KMS-11 (cell line): Measurements from ENCODE around the gene DHCR24.

Source experiments
- H2AFZ ChIP-seq: fragments of 200-600 bp; sonication (generic); 2 replicates; pipeline ENCODE4 v1.6.1; 2016; ENCODE audit warnings: antibody characterized with exemption, mixed run types, low read depth
- H3K27ac ChIP-seq: fragments of 200-600 bp; sonication (generic); 2 replicates; pipeline ENCODE4 v1.6.1; 2016; ENCODE audit warnings: mild to moderate bottlenecking, mixed run types
- H3K27me3 ChIP-seq: fragments of 200-600 bp; sonication (generic); 2 replicates; pipeline ENCODE4 v1.6.1; 2017; ENCODE audit warnings: mild to moderate bottlenecking, low read depth, mixed run types, moderate library complexity; ENCODE audit not compliant: insufficient read depth
- H3K36me3 ChIP-seq: fragments of 200-600 bp; sonication (generic); 2 replicates; pipeline ENCODE4 v1.6.1; 2017; ENCODE audit warnings: mild to moderate bottlenecking, mixed run types; ENCODE audit not compliant: insufficient read depth
- H3K4me1 ChIP-seq: fragments of 200-600 bp; sonication (generic); 2 replicates; pipeline ENCODE4 v1.6.1; 2016; ENCODE audit warnings: mild to moderate bottlenecking, low read depth, mixed run types; ENCODE audit not compliant: poor library complexity, severe bottlenecking
- H3K4me2 ChIP-seq: fragments of 200-600 bp; sonication (generic); 2 replicates; pipeline ENCODE4 v1.7.0; 2016; ENCODE audit warnings: mild to moderate bottlenecking, mixed run types
- H3K4me3 ChIP-seq: fragments of 200-600 bp; sonication (generic); IDR thresholded peaks from 2 replicates; pipeline ENCODE4 v1.6.1; 2017; ENCODE audit warnings: low read depth, low read length, mixed read lengths; ENCODE audit not compliant: insufficient read depth
- H3K79me2 ChIP-seq: fragments of 200-600 bp; sonication (generic); 2 replicates; pipeline ENCODE4 v1.6.1; 2016; ENCODE audit warnings: low read depth, mixed run types; ENCODE audit not compliant: insufficient read depth
- H3K9ac ChIP-seq: fragments of 200-600 bp; sonication (generic); 2 replicates; pipeline ENCODE4 v1.6.1; 2016; ENCODE audit warnings: mild to moderate bottlenecking, mixed run types
- H4K20me1 ChIP-seq: fragments of 200-600 bp; sonication (generic); 2 replicates; pipeline ENCODE4 v1.6.1; 2016; ENCODE audit warnings: mild to moderate bottlenecking, mixed run types; ENCODE audit not compliant: insufficient read depth
- TF ChIP-seq, protein P1 (sequence below): fragments of 200-600 bp; sonication (generic); conservative IDR thresholded peaks from 2 replicates; pipeline ENCODE4 v1.6.1; 2017; ENCODE audit warnings: low read depth, mild to moderate bottlenecking, antibody characterized with exemption, low read length, moderate library complexity, mixed read lengths

Gene DHCR24

GRCh38 chr1:54864460-54865208, 22.4 kb downstream of the DHCR24 start:
- Histone ChIP-seq H3K36me3 (no peaks in the 10 kb centered on the region), H3K79me2 (no peaks in the 10 kb centered on the region), H3K4me3 (no peak overlapping the region), H4K20me1 (no peaks in the 10 kb centered on the region), H3K27me3 (no peaks in the 10 kb centered on the region), H2AFZ (no peak overlapping the region), H3K9ac (no peak overlapping the region), H3K4me2 (no peak overlapping the region), H3K4me1 (no peaks in the 10 kb centered on the region), H3K27ac (no peak overlapping the region)
- TF ChIP-seq, protein P1, sequence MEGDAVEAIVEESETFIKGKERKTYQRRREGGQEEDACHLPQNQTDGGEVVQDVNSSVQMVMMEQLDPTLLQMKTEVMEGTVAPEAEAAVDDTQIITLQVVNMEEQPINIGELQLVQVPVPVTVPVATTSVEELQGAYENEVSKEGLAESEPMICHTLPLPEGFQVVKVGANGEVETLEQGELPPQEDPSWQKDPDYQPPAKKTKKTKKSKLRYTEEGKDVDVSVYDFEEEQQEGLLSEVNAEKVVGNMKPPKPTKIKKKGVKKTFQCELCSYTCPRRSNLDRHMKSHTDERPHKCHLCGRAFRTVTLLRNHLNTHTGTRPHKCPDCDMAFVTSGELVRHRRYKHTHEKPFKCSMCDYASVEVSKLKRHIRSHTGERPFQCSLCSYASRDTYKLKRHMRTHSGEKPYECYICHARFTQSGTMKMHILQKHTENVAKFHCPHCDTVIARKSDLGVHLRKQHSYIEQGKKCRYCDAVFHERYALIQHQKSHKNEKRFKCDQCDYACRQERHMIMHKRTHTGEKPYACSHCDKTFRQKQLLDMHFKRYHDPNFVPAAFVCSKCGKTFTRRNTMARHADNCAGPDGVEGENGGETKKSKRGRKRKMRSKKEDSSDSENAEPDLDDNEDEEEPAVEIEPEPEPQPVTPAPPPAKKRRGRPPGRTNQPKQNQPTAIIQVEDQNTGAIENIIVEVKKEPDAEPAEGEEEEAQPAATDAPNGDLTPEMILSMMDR = no peak

DNA sequence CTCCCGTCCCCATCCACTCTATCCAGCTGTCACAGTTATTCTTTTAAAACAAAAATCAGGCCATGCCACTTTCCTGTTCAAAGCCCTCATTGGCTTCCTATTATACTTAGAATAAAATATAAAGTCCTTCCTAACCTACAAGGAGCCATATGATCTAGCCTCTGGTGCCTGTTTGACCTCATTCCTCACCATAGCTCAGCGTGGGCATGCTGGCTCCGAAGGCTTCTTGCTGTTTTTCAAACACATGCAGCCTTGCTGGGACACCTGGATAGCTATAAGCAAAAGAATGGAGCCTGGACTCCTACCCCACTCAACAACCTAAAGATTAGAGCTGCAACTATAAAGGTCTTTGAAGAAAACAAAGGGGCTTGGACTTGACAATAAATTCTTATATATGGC, 23.7 kb downstream of the DHCR24 start:
- H3K36me3 ChIP-seq = no peaks in the 10 kb centered on the region
- H3K4me1 ChIP-seq = no peaks in the 10 kb centered on the region
- H4K20me1 ChIP-seq = no peaks in the 10 kb centered on the region
- H3K27ac ChIP-seq = no peak overlapping the region
- TF ChIP-seq, protein P1 = no peak
- H3K9ac ChIP-seq = no peak overlapping the region
- H3K27me3 ChIP-seq = no peaks in the 10 kb centered on the region
- no peak overlapping the region for H3K4me3 ChIP-seq
- H2AFZ ChIP-seq = no peak overlapping the region
- no peaks in the 10 kb centered on the region for H3K79me2 ChIP-seq
- H3K4me2 ChIP-seq = no peak overlapping the region

DNA sequence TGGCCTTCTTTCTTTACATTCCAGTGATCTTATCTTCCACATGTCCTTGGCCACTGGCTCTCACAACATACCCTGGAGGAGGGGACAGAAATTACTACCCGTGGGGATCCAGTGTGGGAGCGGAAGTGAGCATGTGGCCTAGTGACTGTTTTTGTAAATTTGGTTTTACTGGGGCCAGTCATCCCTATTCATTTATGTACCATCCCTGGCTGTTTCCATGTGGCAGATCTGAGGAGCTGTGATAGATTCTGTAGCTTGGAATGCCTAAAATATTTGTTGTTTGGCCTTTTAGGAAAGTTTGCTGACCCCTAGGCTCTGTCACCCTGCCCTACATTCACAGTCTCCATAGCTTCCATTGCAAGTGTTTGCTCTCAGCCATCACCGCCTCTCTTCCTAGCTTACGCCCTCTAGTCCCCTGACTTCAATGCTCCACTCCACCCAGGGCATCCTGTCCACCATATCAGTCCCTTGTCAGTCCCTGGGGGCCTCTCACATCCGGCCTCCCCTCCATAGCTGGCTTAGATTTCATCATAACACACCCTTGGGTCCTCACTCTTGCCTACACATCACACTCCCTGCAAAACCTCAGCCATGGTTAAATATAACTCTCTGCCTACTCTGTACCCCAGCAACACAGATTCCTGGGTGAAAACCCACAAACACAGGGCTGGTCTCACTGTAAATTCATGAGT, 25.8 kb downstream of the DHCR24 start:
- no peak overlapping the region for H3K4me2 ChIP-seq
- H3K27ac ChIP-seq = no peak overlapping the region
- H3K36me3 ChIP-seq = no peaks in the 10 kb centered on the region
- H3K79me2 ChIP-seq = no peaks in the 10 kb centered on the region
- no peaks in the 10 kb centered on the region for H3K4me1 ChIP-seq
- H3K9ac ChIP-seq = no peak overlapping the region
- H3K27me3 ChIP-seq = no peaks in the 10 kb centered on the region
- no peak overlapping the region for H3K4me3 ChIP-seq
- no peak overlapping the region for H2AFZ ChIP-seq
- H4K20me1 ChIP-seq = no peaks in the 10 kb centered on the region
- TF ChIP-seq, protein P1 = no peak

DNA sequence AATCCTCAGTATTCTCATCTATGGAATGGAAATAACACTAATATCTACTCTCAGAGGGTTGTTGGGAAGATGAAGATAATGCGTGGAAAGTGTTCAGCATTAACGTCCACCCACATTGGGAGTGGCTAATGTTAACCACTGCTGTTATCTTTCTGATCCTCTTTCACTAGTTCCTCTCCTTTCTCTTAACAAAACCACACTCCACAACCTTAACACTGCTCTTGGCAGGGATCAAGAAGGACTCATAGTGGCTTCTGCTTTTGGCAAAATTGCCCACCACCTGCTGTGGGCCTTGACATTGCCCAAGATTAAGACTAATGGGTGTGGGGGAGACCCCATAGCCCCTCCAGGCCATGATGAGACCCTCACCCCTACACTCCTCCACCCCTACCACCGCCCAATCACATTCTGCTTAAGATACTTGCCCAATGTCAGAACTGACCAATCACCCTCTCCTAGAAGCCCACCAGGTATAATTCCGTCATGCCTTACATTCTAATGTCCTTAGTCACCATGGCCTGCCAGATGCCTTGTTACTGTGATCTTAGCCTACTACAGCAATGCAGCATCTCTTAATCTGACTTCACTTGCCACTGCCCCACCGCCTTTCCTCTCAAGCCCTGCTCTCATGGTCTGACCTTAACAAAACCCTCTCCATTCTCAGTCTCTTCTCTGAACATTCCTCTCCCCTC, 27.1 kb downstream of the DHCR24 start:
- no peaks in the 10 kb centered on the region for H3K27me3 ChIP-seq
- no peak overlapping the region for H3K4me2 ChIP-seq
- TF ChIP-seq, protein P1 = no peak
- H3K79me2 ChIP-seq = no peaks in the 10 kb centered on the region
- H3K4me1 ChIP-seq = no peaks in the 10 kb centered on the region
- H3K27ac ChIP-seq = no peak overlapping the region
- H3K9ac ChIP-seq = no peak overlapping the region
- no peaks in the 10 kb centered on the region for H3K36me3 ChIP-seq
- no peak overlapping the region for H3K4me3 ChIP-seq
- H2AFZ ChIP-seq = no peak overlapping the region
- H4K20me1 ChIP-seq = no peaks in the 10 kb centered on the region
